ENCODE data around the gene APOO. TPM values are rescaled to one million over a fixed set of nuclear protein-coding genes. Genes with fewer than 3 reads are reported as not detected.

APOO gene
- total RNA-seq, 1 donor from 2014 or later = 36.2 TPM

DNA sequence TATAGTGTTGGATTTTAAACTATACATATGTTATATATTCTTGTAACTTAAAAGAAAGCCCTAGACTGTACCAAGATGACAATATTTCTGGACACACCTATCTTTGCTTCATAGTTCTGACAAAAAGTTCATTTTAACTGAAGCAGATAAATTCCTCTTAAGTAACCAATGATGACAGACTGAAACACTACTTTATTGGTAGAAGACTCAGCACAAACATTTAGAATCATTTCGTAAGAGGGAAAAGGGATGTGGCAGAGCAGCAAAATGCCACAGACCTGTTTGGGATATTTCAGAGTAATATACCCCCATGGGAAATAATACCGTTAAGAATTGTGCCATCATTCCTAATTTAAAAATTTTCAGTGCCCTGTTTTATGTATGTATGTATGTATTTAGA is 56.2 kb downstream of the APOO start:
- no peak overlapping the region for H3K27ac Mint-ChIP-seq (ENCODE audit: unreplicated experiment)
- H3K36me3 Mint-ChIP-seq (ENCODE audit: unreplicated experiment) = no peaks in the 10 kb centered on the region
- no peak overlapping the region for H3K4me3 Mint-ChIP-seq (ENCODE audit: unreplicated experiment)
- H3K4me1 Mint-ChIP-seq (ENCODE audit: low read depth, unreplicated experiment) = no peaks in the 10 kb centered on the region
- TF ChIP-seq, protein P1, sequence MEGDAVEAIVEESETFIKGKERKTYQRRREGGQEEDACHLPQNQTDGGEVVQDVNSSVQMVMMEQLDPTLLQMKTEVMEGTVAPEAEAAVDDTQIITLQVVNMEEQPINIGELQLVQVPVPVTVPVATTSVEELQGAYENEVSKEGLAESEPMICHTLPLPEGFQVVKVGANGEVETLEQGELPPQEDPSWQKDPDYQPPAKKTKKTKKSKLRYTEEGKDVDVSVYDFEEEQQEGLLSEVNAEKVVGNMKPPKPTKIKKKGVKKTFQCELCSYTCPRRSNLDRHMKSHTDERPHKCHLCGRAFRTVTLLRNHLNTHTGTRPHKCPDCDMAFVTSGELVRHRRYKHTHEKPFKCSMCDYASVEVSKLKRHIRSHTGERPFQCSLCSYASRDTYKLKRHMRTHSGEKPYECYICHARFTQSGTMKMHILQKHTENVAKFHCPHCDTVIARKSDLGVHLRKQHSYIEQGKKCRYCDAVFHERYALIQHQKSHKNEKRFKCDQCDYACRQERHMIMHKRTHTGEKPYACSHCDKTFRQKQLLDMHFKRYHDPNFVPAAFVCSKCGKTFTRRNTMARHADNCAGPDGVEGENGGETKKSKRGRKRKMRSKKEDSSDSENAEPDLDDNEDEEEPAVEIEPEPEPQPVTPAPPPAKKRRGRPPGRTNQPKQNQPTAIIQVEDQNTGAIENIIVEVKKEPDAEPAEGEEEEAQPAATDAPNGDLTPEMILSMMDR (IDR thresholded peaks at IDR 0.05; ENCODE audit: partially characterized antibody, unreplicated experiment) = no peak
- H3K9me3 Mint-ChIP-seq (ENCODE audit: unreplicated experiment) = no peaks in the 10 kb centered on the region
- DNase-seq = no peak
- peaks cover 2% of the 10 kb centered on the region for H3K27me3 Mint-ChIP-seq (ENCODE audit: unreplicated experiment)

DNA sequence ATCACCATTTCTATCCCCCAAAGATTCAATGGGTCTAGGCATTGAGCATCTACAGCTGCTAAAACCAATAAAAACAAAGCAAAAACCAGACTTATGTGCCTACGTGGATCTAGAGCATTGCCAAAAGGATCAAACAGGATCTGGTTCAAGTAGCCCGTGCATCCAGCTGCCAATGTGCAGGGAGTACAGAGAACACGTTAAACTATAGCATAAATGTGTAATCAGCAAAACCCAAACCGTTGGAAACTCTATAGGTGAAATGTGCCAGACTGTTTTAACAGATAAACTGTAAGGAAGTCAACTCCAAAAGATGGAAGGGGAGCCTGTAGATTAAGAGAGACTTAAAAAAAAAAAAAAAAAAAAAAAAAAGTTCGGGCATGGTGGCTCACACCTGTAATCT is 58.5 kb downstream of the APOO start:
- H3K9me3 Mint-ChIP-seq (ENCODE audit: unreplicated experiment) = no peaks in the 10 kb centered on the region
- DNase-seq = no peak
- H3K36me3 Mint-ChIP-seq (ENCODE audit: unreplicated experiment) = no peaks in the 10 kb centered on the region
- no peak overlapping the region for H3K27ac Mint-ChIP-seq (ENCODE audit: unreplicated experiment)
- H3K4me3 Mint-ChIP-seq (ENCODE audit: unreplicated experiment) = no peak overlapping the region
- H3K27me3 Mint-ChIP-seq (ENCODE audit: unreplicated experiment) = peaks cover 2% of the 10 kb centered on the region
- TF ChIP-seq, protein P1 (IDR thresholded peaks at IDR 0.05; ENCODE audit: partially characterized antibody, unreplicated experiment) = no peak
- no peaks in the 10 kb centered on the region for H3K4me1 Mint-ChIP-seq (ENCODE audit: low read depth, unreplicated experiment)

DNA sequence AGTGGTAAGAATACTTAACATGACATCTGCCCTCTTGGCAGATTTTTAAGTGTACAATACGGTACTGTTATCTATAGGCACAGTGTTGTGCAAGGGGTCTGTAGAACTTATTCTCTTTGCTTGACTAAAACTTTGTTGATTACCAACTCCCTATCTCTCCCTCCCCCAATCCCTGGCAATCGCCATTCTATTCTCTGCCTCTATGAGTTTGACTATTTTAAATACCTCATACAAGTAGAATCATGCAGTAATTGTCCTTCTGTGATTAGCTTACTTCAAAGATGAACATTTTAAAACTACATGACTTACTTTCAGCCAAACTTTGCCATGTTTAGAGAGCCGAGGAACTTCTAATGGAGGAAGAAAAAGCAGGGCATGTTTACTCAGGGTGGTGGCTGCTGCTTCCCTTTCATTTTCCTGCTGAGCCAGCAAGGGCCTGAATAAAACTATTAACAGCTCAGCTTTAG is 62.4 kb downstream of the APOO start:
- H3K9me3 Mint-ChIP-seq (ENCODE audit: unreplicated experiment) = no peaks in the 10 kb centered on the region
- no peak overlapping the region for H3K4me3 Mint-ChIP-seq (ENCODE audit: unreplicated experiment)
- H3K27me3 Mint-ChIP-seq (ENCODE audit: unreplicated experiment) = peaks cover 2% of the 10 kb centered on the region
- no peak overlapping the region for H3K27ac Mint-ChIP-seq (ENCODE audit: unreplicated experiment)
- DNase-seq = no peak
- H3K4me1 Mint-ChIP-seq (ENCODE audit: low read depth, unreplicated experiment) = peaks cover 2% of the 10 kb centered on the region
- no peaks in the 10 kb centered on the region for H3K36me3 Mint-ChIP-seq (ENCODE audit: unreplicated experiment)
- TF ChIP-seq, protein P1 (IDR thresholded peaks at IDR 0.05; ENCODE audit: partially characterized antibody, unreplicated experiment) = no peak

DNA sequence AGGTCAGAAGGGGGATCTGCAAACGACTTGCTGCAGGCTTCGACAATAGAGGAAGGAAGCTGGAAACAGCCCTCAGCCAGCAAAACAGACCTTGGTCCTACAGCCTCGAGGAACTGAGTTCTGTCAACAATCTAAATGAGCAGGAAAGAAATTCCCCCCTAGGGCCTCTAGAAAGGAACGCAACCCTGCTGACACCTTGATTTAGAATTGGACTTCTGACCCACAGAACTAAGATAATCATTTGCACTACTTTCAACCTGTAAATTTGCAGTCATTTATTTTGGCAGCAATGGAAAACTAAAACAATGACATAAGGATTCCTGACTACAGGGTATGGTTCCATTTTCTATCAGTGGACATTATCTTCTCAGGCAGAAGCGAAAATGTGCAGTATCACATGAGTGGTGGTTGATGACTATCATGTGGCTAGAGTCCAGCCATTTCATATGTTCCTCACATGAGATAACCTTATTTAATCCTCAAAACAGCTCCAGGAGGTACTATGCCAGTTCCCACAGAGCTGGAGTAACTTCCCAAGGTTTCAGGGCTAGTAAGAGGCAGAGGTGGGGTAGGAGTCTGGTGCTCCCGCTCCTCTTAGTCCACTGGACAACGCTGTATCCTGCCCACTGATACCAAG is 63.1 kb downstream of the APOO start:
- TF ChIP-seq, protein P1 (IDR thresholded peaks at IDR 0.05; ENCODE audit: partially characterized antibody, unreplicated experiment) = no peak
- Mint-ChIP-seq H3K4me1 (ENCODE audit: low read depth, unreplicated experiment) (peaks cover 2% of the 10 kb centered on the region), H3K27me3 (ENCODE audit: unreplicated experiment) (peaks cover 2% of the 10 kb centered on the region), H3K9me3 (ENCODE audit: unreplicated experiment) (no peaks in the 10 kb centered on the region), H3K27ac (ENCODE audit: unreplicated experiment) (no peak overlapping the region), H3K36me3 (ENCODE audit: unreplicated experiment) (no peaks in the 10 kb centered on the region), H3K4me3 (ENCODE audit: unreplicated experiment) (no peak overlapping the region)
- no peak for DNase-seq

DNA sequence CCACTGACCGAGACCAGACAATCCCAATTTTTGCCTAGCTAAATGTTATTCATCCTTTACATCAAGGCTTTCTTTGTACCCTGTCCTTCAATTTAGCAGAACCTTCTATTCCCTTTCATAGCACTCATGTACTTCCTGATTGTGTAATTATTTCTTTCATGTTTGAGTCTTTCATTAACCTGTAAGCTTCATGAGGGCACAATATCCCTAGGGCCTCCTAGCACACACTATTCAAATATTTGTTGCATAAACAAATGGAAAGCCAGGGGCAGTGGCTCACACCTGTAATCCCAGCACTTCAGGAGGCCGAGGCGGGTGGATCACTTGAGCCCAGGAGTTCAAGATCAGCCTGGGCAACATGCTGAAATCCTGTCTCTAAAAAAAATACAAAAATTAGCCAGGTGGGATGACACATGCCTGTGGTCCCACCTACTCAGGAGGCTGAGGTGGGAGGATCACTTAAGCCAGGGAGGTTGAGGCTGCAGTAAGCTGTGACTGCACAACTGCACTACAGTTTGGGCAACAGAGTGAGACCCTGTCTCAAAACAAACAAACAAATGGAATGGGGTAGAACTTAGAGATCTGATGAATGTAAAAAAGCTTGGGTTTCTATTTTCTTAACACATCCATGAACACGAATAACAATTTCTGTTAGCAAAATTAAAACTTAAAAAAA is 65.8 kb downstream of the APOO start:
- Mint-ChIP-seq H3K36me3 (ENCODE audit: unreplicated experiment) (no peaks in the 10 kb centered on the region), H3K9me3 (ENCODE audit: unreplicated experiment) (no peaks in the 10 kb centered on the region), H3K27ac (ENCODE audit: unreplicated experiment) (no peak overlapping the region), H3K4me1 (ENCODE audit: low read depth, unreplicated experiment) (peaks cover 2% of the 10 kb centered on the region), H3K4me3 (ENCODE audit: unreplicated experiment) (no peak overlapping the region), H3K27me3 (ENCODE audit: unreplicated experiment) (peaks cover 2% of the 10 kb centered on the region)
- TF ChIP-seq, protein P1 (IDR thresholded peaks at IDR 0.05; ENCODE audit: partially characterized antibody, unreplicated experiment) = no peak
- DNase-seq = no peak

Data from glutamatergic neuron (in vitro differentiated cells).